ENCODE measurements around the gene NPAS1. TPM values are rescaled to one million over a fixed set of nuclear protein-coding genes. Genes with fewer than 3 reads are reported as not detected.

Gene NPAS1
- 0.71 and 0.99 TPM in 2 replicates for total RNA-seq
- long read RNA-seq, partial matches to known transcripts, result 0 of 1 reads
- long read RNA-seq, other reads (novel, unspliced or antisense), result 1 of 1 reads

GRCh38 chr19:47019431-47020041, at the start of gene NPAS1:
Gene NPAS1, plus strand, starts transcription at chr19:47019837. Its CDS starts 1,211 bp downstream, at chr19:47021048.
- H3K27me3 Mint-ChIP-seq (ENCODE audit: unreplicated experiment), result peaks cover 21% of the 10 kb centered on the region
- DNase-seq (ENCODE audit: extremely low spot score, unreplicated experiment), result no peak
- H3K4me1 Mint-ChIP-seq (ENCODE audit: unreplicated experiment), result peaks cover 15% of the 10 kb centered on the region
- TF ChIP-seq CTCF (IDR thresholded peaks at IDR 0.05), result no peak
- H3K36me3 Mint-ChIP-seq (ENCODE audit: unreplicated experiment), result no peaks in the 10 kb centered on the region
- H3K9me3 Mint-ChIP-seq (ENCODE audit: unreplicated experiment), result no peaks in the 10 kb centered on the region
- no peak within 1 kb of the TSS for H3K27ac Mint-ChIP-seq (ENCODE audit: unreplicated experiment)
- peak within 1 kb of the TSS; percentile 61 for H3K4me3 Mint-ChIP-seq (ENCODE audit: unreplicated experiment)

GRCh38 chr19:46970815-46971214, 48.8 kb upstream of the NPAS1 start:
- Mint-ChIP-seq H3K36me3 (ENCODE audit: unreplicated experiment) (peaks cover 10% of the 10 kb centered on the region), H3K27ac (ENCODE audit: unreplicated experiment) (peak overlapping the region; percentile 93), H3K27me3 (ENCODE audit: unreplicated experiment) (no peaks in the 10 kb centered on the region), H3K4me1 (ENCODE audit: unreplicated experiment) (peaks cover 86% of the 10 kb centered on the region), H3K9me3 (ENCODE audit: unreplicated experiment) (no peaks in the 10 kb centered on the region), H3K4me3 (ENCODE audit: unreplicated experiment) (no peak overlapping the region)
- no peak for DNase-seq (ENCODE audit: extremely low spot score, unreplicated experiment)
- no peak for TF ChIP-seq CTCF (IDR thresholded peaks at IDR 0.05)

GRCh38 chr19:46972311-46972710, 47.3 kb upstream of the NPAS1 start:
- TF ChIP-seq CTCF (IDR thresholded peaks at IDR 0.05), result no peak
- peaks cover 5% of the 10 kb centered on the region for H3K36me3 Mint-ChIP-seq (ENCODE audit: unreplicated experiment)
- H3K4me1 Mint-ChIP-seq (ENCODE audit: unreplicated experiment), result peaks cover 91% of the 10 kb centered on the region
- no peak overlapping the region for H3K4me3 Mint-ChIP-seq (ENCODE audit: unreplicated experiment)
- H3K27me3 Mint-ChIP-seq (ENCODE audit: unreplicated experiment), result no peaks in the 10 kb centered on the region
- no peaks in the 10 kb centered on the region for H3K9me3 Mint-ChIP-seq (ENCODE audit: unreplicated experiment)
- peak overlapping the region; percentile 93 for H3K27ac Mint-ChIP-seq (ENCODE audit: unreplicated experiment)
- no peak for DNase-seq (ENCODE audit: extremely low spot score, unreplicated experiment)

GRCh38 chr19:46974181-46974580, 45.5 kb upstream of the NPAS1 start:
- H3K4me3 Mint-ChIP-seq (ENCODE audit: unreplicated experiment), result no peak overlapping the region

More at GRCh38 chr19:46974181-46974580, 45.5 kb upstream of the NPAS1 start:
- peaks cover 83% of the 10 kb centered on the region for H3K4me1 Mint-ChIP-seq (ENCODE audit: unreplicated experiment)
- no peak for DNase-seq (ENCODE audit: extremely low spot score, unreplicated experiment)
- no peaks in the 10 kb centered on the region for H3K36me3 Mint-ChIP-seq (ENCODE audit: unreplicated experiment)
- H3K27me3 Mint-ChIP-seq (ENCODE audit: unreplicated experiment), result no peaks in the 10 kb centered on the region
- H3K9me3 Mint-ChIP-seq (ENCODE audit: unreplicated experiment), result no peaks in the 10 kb centered on the region
- no peak for TF ChIP-seq CTCF (IDR thresholded peaks at IDR 0.05)
- H3K27ac Mint-ChIP-seq (ENCODE audit: unreplicated experiment), result peak overlapping the region; percentile 98
